GM18508 (cell line): ENCODE results near the gene ACCS.

Source experiments
- ATAC-seq: cut with Tn5 transposase; IDR thresholded peaks from one replicate; pipeline ENCODE4 v1.9.1; 2021; ENCODE audit warnings: moderate number of reproducible peaks; ENCODE audit not compliant: insufficient read depth, unreplicated experiment

Gene ACCS

DNA sequence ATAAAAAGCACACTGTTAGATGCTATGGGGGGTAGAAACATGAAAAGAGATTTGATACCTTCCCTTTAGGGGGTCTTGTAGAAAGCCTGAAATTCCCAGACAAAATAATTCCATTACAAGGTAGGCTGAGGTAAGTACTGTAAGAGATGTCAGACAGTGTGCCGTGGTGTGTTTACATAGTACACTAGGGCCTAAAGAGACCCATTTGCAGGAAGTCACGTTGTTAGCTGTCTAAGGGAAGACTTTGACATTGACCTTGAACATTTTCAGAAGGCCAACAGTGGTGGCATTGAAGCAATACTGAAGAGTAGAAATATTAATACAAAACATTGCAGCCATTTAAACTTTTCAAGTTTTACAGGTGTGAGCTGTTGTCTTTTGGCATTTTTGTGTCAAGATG, 60.2 kb downstream of the ACCS start:
- ATAC-seq = no peak

DNA sequence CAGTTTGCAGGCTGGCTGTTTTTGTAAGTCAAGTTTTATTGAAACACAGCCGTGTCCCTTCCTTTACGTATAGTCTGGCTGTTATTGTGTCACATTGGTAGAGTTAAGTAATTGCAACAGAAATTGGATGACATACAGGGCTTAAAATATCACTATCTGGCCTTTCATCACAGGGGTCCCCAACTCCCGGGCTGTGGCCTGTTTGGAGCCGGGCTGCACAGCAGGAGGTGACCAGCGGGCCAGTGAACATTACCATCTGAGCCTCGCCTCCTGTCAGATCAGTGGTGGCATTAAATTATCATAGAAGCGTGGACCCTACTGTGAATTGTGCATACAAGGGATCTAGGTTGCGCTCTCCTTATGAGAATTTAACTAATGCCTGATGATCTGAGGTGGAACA, 61.1 kb downstream of the ACCS start:
- no peak for ATAC-seq

DNA sequence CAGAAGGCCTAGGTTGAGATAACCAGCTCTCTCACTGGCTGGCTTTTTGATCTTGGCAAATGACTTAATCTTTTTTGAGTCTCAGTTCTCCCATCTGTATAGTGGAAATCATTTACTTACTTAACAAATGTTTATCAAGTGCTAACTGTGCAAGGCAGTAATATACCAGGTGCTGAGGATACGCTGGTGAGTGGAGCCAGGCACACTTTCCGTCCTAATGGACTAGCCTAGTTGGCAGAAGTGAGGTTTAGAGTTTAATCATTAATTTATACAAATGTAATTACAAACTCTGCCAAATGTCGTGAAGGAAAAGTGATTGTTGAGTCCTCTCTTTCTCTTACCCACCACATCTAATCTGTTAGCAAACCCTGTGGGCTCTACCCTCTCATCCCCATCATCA, 62.7 kb downstream of the ACCS start:
- ATAC-seq = no peak

DNA sequence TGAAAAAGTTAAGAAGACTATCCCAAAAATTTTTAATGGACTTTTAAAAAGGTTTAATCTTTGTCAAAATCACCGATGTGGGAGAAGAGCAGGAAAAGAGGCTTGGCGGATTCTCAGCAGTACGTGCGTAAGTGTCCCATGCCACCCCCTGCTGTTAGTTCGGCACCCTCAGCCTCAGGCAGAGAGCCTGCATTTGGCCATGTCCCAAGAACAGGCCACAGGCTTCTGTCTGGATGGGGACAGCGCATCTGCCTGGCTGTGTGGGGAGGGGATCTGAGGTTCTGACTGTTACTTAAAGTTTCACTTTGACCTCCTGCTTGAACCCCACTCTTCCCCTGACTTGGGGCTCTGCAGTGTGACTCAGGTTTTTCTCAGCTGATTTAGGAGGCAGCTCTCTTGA, 64.7 kb downstream of the ACCS start:
- no peak for ATAC-seq

DNA sequence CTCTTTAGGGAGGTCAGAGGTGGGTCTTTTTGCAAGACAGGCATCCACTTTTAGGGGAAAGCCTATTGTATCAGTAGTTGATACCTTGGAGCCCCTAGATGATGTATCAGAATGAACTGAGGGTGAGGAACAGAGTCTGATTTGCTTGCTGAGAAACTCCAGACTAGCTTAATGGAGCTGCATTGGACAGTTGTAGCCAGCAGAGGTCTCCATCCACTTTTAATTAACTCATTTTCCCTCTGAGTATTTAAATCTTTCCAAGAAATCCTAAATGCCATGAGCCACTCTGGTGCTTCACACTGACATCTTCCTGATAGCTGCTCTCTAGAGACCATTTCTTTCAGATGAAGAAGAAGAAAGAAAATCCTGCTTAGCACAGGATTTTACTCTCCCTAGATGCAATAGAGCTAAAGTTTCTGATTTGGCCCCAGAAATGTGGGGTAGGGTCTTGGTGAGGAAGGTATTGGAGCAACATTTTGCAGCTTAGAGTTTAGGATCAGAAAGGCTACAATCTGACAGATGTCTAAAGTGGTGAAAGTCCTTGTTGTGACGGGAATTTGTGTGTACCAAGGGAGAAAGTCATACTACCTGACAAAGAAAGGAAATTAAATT, 67.4 kb downstream of the ACCS start:
- no peak for ATAC-seq
